Measurements from ENCODE around the gene CPEB3.

The CPEB3 gene

DNA sequence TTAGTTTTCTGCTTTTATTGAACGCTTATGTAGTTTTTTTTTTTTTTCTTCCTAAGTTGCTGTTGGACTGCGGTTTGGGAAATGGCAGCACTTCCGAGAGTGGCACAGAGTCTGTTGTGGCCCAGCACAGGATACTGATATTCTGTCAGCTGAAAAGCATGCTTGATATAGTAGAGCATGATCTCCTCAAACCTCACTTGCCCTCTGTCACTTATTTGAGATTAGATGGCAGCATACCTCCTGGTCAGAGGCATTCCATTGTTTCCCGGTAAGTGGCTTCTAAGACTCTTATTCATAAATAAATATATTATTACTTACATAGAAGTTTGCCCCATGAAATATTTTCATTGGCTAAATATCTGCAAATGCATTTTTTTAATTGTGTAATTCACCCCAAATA, 266.2 kb downstream of the CPEB3 start:
- no peak for DNase-seq

DNA sequence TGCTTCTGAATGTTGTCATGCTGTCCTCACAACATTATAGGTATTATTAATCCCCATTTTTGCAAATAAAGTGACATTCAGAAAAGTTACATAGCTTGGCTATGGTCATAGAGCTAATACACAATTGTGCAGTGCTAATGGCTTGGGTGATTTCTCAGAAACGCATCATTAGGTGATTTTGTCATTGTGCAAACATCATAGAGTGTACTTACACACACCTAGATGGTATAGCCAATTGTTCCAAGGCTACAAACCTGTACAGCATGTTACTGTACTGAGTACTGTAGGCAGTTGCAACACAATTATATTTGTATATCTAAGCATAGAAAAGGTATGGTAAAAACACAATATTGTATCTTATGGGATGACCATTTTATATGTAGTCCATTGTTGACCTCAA, 276.3 kb downstream of the CPEB3 start:
- no peak for DNase-seq

DNA sequence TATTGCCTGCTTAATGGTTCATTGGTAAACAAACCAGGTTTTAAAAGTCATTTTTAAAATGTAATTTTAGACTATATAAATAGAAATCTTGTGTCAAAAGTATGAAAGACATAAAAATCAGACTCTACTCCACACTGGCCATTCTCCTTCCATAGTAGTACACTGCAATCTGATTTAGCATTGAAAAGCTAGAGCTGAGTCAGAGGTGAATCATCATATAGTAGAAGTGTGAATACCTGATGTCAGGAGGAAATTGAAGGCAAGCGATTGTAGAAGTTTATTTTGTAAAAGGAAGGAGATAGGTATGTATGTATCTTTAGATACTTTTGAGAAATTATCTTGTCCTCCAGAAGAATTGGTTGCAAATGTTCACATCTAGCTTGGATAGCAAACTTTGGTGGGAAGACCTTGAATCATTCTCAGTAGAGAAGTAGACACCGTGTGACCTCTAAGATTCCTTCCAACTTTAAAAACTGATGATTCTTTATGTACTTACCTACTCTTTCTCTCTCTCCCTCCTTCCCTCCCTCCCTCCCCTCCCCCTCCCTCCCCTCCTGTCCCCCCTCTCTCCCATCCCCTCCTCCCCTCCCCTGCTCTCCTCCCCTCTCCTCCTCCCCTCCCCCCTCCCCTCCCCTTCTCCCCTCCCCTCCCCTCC, 279.2 kb downstream of the CPEB3 start:
- DNase-seq = no peak

DNA sequence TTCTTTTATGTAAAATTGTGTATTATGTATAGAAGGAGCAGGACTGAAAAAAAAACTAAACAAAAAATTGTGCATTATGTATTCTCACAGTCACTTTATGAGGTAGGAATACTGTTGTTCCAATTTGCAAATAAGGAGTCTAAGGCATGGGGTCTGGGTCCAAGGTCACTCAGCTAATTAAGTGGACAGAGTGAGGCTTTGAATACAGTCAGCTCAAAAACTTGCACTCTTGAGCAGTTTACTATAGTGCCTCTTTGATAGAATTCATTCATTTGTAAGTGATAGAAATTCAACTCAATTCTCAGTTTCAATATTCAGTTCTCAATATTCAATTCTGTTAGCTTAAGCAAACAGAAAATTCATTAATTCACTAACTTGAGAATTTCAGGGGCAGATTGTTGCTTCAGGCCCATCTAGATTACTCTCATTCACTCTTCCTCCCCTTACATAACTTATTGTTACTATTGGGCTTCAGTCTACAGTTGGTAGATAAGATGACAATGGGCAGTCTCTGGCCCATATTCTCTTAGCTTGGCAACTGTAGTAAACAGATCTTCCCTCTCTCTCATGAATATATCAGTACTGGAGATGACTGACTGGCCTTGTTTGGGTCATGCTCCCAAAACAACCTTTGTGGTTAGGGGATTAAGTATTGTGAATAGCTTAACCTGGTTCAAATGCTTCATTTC, 280.7 kb downstream of the CPEB3 start:
- DNase-seq = no peak

DNA sequence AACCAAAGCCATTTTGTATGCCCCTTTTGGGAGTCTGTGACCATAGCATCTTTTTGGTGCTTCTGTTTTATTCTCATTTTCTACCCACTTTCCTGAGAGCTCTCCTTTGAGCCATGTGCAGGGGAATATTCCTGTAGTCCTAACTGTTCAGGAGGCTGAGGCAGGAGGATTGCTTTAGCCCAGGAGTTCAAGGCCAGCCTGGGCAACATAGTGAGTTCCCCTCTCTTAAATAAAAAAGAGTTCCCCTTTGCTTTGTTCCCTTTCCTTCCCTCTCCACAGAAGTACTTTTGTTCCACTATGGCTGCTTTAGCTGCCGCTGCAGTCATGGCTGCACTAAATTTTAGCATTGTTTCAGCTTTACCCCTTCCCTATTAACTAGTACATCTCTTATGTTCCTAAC, 281.4 kb downstream of the CPEB3 start:
- DNase-seq = no peak

DNA sequence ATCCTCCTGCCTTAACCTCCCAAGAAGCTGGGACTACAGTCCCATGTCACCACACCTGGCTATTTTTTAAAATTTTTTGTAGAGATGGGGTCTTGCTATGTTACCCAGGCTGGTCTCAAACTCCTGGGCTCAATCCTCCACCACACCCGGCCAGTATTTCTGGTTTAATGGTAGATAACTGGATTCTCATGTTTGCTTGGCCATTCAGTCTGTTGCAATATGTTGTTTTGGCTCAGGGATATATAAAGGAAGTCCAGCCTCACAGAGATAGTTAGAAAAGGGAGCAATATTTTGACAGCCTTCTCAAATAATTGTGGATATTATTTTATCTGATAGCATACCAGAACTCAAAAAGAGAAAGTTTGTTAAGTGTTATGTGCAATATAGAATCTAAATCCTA, 284.9 kb downstream of the CPEB3 start:
- no peak for DNase-seq

DNA sequence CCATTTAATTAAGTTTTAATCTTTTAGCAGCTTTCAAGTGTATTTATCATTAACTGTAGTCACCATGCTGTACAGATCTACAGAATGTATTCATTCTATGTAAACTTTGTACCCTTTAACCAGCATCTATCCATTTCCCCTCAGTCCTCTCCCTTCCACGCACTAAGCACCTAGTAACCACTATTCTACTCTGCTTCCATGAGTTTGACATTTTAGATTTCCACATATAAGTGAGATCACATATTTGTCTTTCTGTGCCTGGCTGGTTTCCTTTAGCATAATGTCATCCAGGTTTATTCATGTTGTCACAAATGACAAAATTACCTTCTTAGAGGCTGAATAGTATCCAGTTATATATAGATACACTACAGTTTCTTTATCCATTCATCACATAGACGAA, 287.6 kb downstream of the CPEB3 start:
- DNase-seq = no peak

DNA sequence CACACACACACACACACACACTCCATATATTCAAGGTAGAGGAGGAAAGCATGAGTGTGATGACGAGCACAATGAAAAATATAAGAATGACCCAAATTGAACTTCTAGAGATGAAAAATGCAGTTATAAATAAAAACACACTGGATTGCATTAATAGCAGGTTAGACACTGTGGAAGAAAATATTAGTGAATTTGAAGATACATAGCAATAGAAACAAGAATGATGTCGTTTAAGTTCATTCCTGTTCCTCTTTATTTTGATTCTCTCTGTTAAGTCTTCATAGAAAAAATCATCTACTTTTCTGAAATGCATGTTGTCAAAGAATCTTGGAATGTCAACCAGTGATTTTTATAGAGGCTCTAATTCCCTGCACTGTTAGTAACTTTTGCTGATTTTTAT, 288.9 kb downstream of the CPEB3 start:
- no peak for DNase-seq

DNA sequence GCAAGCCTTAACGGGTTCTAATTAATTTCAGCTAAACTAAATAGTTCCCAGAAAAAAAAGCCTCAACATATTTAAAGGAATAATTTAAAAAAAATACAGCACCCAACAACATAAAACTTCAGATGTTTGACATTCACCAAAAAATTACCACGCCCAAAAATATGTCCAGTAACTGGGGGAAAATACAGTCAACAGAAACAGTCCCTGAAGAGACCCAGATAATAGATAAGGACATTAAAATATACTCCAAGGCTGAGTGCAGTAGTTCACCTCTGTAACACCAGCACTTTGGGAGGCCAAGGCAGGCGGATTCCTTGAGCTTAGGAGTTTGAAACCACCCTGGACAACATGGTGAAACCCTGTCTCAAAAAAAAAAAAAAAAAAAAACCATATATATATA, 289.3 kb downstream of the CPEB3 start:
- no peak for DNase-seq
